Stimulated activated CD8-positive, alpha-beta memory T cell treated with anti-CD3 and anti-CD28 coated beads, Interleukin-12 subunit alpha, Interleukin-12 subunit beta, amount 100 ng/mL, for 1 hour (primary cell): Measurements from ENCODE around the gene EXT2.

Source experiments
- DNase-seq: peaks from one replicate; pipeline ENCODE4 v3.0.0-alpha.2; 2020; ENCODE audit warnings: low read depth

The EXT2 gene

GRCh38 chr11:44267750-44268613 is 172.5 kb downstream of the EXT2 start:
- no peak for DNase-seq

GRCh38 chr11:44268614-44269080 is 173.2 kb downstream of the EXT2 start:
- DNase-seq = no peak

GRCh38 chr11:44269369-44270351 is 174.2 kb downstream of the EXT2 start:
- no peak for DNase-seq

- no peak for DNase-seq
Measured at GRCh38 chr11:44270403-44271273, 175.2 kb downstream of the EXT2 start.

GRCh38 chr11:44271286-44271685 is 175.8 kb downstream of the EXT2 start:
- DNase-seq = no peak

GRCh38 chr11:44274404-44274803 is 178.9 kb downstream of the EXT2 start:
- DNase-seq = no peak

GRCh38 chr11:44275241-44275640 is 179.8 kb downstream of the EXT2 start:
- DNase-seq = no peak

- no peak for DNase-seq
Measured at GRCh38 chr11:44275961-44276550, 180.6 kb downstream of the EXT2 start.

GRCh38 chr11:44277196-44278090 is 182.0 kb downstream of the EXT2 start:
- no peak for DNase-seq

- DNase-seq = no peak
Measured at GRCh38 chr11:44279483-44279882, 184.0 kb downstream of the EXT2 start.

GRCh38 chr11:44280257-44280656 is 184.8 kb downstream of the EXT2 start:
- DNase-seq = no peak

- no peak for DNase-seq
Measured at GRCh38 chr11:44281151-44281550, 185.7 kb downstream of the EXT2 start.

GRCh38 chr11:44282620-44283019 is 187.1 kb downstream of the EXT2 start:
- DNase-seq = no peak

- no peak for DNase-seq
Measured at GRCh38 chr11:44285756-44286155, 190.3 kb downstream of the EXT2 start.

- DNase-seq = peak; percentile 30
Measured at GRCh38 chr11:44286268-44286880, 190.9 kb downstream of the EXT2 start.

- no peak for DNase-seq
Measured at GRCh38 chr11:44286911-44287310, 191.4 kb downstream of the EXT2 start.

- DNase-seq = no peak
Measured at GRCh38 chr11:44288133-44288526, 192.7 kb downstream of the EXT2 start.

GRCh38 chr11:44290208-44290607 is 194.7 kb downstream of the EXT2 start:
- DNase-seq = no peak
